RKO (cell line): Measurements from ENCODE around the gene CENATAC.
A peak's percentile ranks its signal among the peaks of the same experiment; 100 is the strongest.
"Not testable (repeated sequence)": the region's sequence is repeated elsewhere in the genome, so short reads cannot be mapped to it uniquely, and the experiment has no call there.

ENCODE experiments used
- DNase-seq: peaks from one replicate; pipeline ENCODE4 v3.0.0-alpha.2; 2016; ENCODE audit warnings: low spot score

The CENATAC gene

DNA sequence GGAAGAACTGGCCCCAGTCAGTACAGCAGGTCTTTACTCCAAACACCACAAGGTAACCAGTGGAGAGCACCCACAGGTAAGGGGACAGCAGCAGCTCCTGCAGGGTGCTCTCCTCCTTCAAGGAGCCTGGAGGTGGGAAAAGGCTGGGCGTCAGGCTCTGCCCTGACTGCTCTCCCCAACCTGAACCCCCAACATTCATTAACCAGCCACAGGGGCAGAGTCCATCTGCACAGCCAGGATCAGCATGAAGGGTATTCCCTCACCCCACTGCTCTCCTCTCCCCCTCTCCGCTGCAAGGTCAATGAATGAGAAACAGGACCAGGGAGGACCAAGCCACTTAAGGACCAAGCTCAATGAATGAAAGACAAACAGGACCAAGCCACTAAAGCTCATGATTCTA lies 29.0 kb downstream of the CENATAC start:
- DNase-seq: no peak

DNA sequence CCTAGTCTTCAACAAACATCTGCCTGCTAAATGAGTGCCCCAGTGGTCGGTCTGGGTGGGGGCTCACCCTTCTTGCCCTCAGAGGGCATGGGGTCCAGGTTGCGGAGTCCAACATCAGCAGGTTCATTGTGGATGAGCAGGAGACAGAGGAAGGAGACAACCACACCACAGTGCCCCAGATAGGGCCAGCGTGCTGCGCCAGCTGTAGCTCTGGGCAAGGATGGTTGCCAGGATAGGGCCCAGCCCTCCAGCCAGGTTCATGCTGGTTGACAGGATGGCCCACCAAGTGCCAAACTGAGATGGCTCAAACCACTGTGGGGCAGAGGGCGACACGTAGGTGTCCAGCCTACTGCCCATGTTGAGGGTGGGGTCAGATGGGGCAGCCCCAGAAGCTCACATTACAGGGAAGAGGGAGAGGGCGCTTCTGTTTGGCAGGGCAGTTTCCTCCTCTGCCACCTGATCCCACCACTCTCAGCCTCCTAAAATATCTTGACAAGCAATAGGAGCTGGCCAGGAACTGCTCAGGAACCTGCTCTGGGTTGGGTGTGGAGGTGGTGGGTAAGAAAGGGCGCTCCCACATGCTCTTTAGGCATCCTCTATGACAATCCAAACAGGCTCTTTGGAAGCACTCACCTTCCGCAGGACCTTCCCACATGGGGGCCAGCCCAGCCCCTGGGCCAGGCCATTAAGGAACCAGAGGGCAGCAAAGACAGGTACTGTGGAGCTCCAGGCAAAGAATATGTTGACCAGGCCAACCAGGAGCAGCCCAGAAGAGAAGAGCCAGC lies 29.8 kb downstream of the CENATAC start:
- DNase-seq: no peak

DNA sequence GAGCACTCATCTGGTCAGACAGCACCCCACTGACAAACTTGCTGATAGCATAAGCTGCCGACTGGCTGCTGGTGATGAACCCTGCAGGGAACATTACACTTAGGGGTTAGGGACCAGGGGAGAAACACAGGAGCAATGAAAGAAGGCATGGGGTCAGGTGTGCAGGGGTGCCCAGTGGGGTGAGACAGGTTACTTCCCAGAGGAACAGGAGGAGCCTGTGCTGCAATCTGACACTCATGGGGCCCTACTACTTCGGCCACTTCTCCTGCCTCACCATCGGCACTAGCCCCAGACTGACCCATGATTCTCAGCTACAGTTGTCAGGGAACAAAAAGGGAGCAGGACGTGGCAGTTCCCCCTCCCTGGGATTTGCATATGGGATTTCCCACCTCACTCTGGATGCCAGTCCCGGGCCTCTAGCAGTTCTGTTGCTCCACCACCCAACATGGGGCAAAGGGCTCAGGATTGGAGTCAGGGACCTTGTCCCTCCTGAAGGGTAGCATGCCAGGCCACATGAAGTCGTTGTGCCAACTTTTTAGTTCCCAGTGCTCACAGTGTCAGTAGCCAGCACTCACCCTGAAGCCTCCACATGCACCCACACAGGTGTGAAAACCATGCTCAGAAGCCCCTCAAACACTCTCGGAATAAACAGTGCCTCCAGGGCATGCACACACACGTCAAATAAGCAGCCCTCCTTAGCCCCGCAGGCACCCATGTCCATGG lies 30.6 kb downstream of the CENATAC start:
- no peak for DNase-seq

DNA sequence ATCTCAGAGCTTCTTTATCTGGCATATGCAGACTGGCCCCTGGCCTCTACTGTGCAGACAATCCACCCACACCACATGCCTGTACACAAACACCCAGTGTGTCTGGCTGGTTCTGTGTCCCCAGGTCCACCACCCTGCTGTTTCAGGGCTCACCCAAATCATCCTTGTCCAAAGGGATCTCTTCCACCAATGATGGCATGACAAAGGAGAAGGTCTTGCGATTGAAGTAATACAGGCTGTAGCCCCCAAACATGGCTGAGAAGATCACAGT lies 31.1 kb downstream of the CENATAC start:
- DNase-seq: no peak

DNA sequence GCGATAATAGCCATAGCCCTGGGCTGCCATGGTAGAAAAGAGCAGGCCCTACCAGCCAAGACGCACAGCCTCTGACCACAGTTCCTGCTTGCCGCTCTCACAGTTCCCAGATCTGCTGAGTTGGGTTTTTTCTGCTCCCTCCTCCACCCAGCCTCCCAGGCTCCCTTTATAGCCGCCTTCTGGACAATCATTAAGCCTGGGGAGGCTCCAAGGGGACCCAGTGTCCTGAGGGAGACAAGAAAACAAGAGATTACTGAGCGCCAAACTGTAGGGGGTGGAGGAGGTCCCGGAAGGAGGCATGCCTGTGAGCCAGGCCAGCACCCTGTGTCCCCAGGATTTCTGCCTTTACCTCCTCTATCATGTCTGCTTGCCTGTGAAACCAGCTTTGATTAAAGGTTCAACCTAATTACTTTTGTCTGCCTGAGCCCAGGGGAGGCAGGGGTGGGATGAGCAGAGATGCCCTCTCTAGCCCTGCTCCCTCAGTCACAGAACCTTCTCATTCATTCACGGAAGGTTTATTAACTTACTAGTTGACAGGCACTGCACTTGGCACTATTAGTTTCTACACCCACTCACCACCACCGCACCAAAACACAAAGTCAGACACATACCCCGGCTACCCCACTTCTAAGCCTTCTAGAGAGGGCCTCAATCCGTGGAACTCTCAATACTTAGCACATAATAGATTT lies 31.5 kb downstream of the CENATAC start:
- peak; percentile 43 for DNase-seq

DNA sequence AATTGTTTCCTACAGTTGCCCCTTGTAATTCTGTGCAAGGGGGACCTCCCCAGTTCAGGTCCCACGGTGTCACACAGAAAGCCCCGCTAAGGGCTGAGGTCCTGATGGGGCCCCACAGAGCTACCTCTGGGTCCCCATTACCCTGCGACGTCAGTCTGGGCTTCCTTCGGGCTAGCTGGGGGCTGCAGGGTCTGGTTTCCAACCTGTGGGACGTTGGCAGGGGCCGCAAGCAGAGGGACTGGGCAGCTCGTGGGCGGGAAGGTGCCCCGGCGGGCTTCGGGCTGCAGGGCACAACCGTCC lies 32.0 kb downstream of the CENATAC start:
- DNase-seq: no peak

DNA sequence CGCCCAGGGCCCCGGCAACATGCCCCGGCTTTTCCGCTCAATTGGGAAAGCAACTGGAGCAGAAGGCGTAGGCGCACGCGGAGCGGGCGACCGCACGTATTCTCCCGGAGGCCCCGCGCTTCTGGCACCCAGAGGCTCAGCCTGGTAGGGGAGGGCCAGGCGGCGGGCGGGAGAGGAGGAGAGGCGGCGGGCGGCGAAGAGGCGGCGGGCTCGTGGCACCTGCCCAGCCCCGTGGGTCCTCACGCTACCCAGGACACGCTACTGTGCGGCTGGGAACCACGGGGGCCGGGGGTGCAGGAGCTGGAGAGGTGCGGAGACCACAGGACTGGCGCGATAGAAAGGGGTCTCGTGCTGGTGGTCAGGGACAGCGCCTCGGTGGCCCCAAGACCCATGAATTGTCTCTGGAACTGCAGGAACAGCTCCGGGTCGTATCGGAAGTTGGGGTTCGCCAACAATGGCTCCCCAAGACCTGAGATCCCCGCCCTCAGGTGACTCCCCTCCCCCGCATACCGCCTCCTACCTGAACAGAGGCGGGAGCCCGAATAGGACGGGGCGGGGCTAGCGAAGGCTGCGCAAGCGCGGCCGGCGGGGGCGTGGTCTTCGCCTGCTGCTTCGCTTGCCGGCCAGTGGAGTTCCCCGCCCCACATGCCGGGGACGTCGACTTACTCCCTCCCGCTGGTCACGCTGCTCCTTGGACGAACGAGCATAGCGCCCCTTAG lies 32.5 kb downstream of the CENATAC start, which contains the start of gene SLC37A4:
Gene SLC37A4, minus strand, starts transcription at position 549 of the 719 bp plus-strand sequence.
- peak; percentile 99 for DNase-seq

DNA sequence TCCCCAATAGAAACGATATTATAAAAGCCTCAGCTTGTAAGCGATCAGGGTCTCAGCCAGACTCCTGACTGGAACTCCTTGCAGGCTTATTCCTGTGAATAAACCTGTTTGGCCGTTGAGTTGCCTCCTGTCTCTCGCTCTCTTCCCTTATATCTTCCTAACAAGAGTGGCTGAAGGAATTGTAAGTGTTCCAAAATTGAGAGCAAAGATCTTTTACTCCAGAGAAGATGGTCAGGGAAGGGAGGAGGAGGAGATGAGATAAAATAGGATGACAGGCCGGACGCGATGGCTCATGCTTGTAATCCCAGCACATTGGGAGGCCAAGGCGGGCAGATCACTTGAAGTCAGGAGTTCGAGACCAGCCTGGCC lies 34.0 kb downstream of the CENATAC start:
- no peak for DNase-seq

DNA sequence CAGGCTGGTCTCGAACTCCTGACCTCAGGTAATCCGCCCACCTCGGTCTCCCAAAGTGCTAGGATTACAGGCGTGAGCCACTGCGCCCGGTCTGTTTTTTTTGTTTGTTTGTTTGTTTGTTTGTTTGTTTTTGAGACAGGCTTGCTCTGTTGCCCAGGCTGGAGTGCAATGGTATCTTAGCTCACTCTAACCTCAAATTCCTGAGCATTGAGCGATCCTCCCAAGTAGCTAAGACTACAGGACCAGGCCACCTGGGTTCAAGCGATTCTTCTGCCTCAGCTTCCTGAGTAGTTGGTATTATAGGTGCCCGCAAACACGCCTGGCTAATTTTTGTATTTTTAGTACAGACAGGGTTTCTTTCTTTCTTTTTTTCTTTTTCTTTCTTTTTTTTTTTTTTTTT lies 35.5 kb downstream of the CENATAC start:
- DNase-seq: not testable (repeated sequence)

DNA sequence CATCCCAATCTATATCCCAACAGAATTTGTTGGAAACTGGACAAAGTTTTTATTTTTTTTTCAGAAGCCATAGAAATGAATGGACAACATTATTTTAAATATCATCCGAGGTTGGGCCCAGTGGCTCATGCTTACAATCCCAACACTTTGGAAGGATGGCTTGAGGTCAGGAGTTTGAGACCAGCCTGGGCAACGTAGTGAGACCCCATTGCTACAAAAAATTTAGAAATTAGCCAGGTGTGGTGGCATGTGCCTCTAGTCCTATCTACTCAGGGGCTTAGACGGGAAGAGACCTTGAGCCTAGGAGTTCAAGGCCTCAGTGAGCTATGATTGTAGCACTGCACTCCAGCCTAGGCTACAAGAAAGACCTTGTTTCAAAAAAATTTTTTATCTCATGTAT lies 36.9 kb downstream of the CENATAC start:
- no peak for DNase-seq

DNA sequence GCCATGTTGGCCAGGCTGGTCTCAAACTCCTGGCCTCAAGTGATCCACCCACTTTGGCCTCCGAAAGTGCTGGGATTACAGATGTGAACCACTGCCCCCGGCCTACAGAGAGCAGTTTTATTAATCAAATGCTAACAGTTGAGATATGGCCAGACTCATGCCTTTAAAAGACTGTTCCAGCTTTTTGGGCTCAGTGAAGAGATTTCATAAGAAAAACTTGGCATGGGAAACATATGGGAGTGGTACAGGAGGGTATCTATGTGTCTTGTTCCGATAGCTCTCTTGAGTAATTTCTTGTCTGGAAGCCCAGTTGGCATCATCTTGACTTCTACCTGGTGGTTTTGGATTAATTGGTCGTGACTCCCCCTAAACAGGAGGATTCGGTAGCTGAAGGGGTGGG lies 40.9 kb downstream of the CENATAC start:
- DNase-seq: no peak

DNA sequence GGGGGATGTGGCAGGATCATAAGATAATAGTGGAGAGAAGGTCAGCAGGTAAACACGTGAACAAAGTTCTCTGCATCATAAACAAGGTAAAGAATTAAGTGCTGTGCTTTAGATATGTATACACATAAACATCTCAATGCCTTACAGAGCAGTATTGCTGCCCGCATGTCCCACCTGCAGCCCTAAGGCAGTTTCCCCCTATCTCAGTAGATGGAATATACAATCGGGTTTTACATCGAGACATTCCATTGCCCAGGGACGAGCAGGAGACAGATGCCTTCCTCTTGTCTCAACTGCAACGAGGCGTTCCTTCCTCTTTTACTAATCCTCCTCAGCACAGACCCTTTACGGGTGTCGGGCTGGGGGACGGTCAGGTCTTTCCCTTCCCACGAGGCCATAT lies 41.5 kb downstream of the CENATAC start:
- not testable (repeated sequence) for DNase-seq

DNA sequence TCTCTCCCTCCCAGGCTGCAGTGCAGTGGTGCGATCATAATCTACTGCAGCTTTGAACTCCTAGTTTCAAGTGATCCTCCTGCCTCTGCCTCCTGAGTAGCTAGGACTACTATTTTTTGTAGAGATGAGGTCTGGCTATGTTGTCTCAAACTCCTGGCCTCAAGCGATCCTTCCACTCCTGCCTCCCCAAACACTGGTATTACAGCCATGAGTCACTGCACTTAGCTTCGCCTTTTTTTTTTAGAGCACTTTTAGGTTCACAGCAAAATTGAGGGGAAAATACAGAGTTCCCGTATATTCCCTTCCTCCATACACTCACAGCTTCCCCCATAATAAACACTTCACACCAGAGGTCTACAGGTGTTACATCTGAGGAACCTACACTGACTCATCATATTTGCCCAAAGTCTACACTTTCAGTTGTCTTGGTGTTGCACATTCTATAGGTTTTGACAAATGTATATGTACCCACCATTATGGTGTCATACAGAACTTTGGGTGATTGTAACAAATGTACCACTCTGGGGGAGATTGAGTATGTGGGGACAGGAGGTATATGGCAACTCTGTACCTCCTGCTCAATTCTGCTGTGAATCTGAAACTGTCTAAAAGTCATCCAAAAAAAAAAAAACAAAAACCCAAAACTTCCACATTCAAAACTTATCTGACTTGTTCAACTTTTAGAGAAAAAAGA lies 44.0 kb downstream of the CENATAC start:
- DNase-seq: no peak

DNA sequence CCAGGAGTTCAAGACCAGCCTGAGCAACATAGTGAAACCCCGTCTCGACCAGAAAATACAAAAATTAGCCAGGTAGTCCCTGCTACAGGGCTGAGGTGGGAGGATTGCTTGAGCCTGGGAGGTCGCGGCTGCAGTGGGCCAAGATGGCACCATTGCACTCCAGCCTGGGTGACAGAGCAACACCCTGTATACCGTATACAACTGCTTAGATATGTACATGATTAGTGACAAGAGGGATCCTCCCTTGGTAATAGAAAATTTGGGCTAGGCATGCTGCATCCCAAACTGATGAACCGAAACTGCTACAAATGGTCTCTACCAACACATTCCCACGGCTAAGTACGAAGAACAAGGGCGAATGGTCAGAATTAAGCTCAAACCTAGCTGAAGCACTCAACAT lies 45.0 kb downstream of the CENATAC start:
- DNase-seq: no peak

DNA sequence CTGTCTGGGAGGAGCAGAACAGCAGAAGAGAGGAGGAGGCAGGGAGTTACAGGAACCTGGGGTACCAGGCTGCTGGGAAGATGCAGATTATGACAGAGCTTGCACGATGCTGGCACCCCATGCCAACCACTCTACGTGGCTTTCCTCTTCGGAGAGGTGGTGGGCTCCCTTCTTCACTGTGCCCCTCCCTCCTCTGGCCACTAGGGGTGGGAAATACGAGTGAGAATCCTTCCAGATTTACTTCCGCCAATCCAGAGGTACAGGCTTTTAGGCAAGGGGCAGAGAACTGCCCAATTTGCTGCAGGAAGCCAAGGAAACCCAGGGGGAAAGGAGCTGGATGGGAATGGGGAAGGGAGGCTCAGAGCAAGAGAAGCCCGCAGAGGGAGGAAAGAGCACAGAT lies 46.8 kb downstream of the CENATAC start:
- no peak for DNase-seq

DNA sequence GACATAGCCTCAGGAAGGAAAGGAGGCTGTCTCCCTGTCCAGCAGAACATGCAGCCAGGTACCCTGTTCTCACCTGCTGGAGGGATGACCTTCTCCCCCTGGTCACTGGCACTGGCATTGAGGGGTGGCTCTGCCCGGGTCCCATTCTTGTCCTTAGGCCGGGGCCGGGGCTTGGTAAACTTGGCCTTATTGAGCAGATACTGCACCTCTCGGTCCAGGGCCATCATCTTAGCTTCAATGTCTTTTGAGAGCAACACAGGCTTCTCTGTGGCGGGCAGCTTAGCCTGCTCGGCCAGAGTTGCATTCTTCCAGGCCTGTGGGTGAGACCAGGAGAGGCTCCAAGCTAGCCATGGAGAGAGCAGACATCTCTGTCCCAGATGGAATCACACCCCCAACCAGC lies 48.6 kb downstream of the CENATAC start:
- DNase-seq: no peak

DNA sequence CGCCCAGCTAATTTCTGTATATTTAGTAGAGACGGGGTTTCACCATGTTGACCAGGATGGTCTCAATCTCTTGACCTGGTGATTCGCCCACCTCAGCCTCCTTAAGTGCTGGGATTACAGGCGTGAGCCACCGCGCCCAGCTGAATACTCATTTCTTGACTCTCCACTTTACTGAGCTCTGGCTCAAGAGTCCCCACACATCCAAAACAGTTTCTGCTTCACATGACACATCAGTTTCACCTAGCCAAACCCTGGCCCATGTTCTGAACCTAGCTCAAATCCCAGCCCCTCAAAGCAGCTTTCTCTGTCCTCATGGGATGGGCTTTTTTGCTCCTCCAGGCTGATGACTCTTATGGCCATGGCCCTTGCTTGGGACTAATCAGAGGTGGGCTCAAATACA lies 49.3 kb downstream of the CENATAC start:
- no peak for DNase-seq

DNA sequence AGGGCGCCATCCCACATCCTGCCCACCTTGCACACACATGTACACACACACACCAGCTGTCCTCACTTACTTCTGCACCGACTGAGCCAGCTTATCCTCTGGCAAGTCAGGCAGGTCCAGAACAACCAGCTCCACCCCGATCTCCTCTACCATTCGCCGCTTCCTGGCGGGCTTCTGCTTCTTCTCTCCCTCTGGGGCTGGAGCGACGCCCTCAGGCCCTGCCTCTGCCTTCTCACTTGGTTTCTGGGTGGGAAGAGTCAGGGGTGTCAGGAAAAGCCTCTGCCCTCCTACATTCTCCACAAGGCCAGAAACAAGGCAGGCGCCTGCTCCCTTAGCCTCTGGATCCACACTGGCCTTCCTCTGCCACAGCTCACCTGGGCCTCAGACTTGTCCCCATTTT lies 50.7 kb downstream of the CENATAC start:
- DNase-seq: no peak

DNA sequence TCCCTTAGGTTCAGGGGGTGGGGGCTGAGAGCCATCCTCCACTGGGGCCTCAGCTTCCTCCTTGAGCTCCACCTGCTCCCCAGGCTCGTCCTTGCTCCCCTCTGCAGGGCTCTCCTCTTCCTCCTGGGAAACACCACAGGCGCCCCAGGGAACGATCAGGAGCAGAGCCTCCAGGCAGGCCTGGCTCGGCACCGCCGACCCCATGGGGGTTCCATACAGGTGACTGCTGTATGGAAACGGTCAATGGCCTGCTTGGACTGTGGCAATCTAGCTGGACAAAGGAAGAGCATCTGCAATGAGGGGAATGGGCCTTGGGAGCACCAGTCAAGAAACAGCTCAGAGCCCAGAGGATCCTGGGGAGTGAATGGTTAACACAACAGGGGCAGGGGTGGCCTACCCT lies 51.1 kb downstream of the CENATAC start:
- DNase-seq: no peak

DNA sequence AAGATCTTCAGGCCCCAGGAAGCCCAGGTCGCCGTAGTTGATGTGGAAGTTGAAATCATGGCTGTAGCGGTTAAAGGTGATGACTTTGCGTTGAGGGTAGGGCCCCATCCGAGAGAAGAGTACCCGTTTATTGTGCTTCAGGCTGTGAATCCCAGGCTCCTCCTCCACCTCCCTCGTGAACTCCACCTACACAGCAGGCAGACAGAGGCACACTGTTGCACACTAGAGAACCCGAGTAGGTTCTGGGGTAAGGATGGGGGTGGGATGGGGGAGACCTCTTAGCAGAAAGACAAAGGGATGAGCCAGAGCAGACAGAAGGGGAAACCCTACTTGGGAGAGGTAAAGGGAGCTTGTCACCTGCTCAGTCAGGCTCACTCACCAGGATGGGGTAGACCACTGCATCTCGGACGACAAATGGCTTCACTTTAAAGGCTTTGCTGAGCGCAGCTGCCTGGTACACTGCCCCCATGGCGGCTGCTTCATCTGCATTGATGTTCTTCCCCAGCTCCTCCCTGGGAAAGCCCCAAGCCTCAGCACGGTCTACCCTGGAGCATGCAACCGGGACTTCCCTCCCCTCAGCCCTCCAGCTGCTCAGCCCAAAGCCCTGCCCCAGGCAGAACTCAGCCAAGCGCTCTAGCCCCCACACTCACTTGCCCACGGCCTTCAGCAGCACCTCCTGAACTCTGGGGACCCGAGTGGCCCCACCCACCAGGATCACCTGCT lies 53.7 kb downstream of the CENATAC start:
- no peak for DNase-seq

DNA sequence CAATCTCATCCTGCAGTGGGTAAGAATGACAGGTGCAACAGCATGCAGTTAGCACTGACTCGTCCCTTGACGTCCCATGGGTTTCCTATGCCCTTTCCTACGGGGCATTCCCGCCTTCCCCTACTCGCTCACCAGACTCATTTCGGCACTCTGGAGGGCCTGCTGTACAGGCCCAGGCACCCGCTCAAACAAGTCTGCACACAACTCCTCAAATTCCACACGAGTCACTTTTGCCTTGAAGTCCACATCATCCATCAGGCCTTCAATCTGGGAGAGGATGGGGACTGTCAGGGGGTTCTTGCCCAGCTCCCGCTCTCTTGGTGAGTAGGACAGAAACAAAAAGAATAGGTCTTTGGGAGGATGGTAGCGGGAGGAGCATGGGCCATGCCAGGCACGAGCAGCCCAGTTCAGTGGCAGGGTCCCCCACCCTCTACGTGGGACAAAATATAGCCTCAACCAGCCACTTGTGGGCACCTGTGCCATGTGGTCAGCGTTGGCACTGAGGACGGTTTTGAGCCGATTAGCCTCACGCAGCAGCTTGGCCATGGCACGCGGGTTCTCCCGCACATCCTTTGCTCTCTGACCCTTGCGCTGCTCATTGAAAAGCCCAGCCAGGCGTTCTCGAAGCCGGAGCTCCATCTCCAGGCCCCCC lies 54.4 kb downstream of the CENATAC start:
- DNase-seq: no peak
